Testis (tissue), 2 donors: ENCODE results near the gene PANX1.

Experiments used
- POLR2A ChIP-seq: fragments of 450-650 bp; IDR thresholded peaks from one replicate; pipeline ENCODE4 v1.6.1; 2017; ENCODE audit warnings: antibody characterized with exemption, mild to moderate bottlenecking, moderate library complexity
- TF ChIP-seq, protein P1 (sequence below), 3 experiments: fragments of 450-650 bp in 2 of 3; fragments of 200-600 bp in 1 of 3; sonication (generic) in 1 of 3; IDR thresholded peaks; one replicate each; pipeline ENCODE4 v1.5.1; 2016 to 2019; ENCODE audit warnings: antibody characterized with exemption in 3 of 3, mild to moderate bottlenecking in 2 of 3, moderate library complexity in 1 of 3

DNA sequence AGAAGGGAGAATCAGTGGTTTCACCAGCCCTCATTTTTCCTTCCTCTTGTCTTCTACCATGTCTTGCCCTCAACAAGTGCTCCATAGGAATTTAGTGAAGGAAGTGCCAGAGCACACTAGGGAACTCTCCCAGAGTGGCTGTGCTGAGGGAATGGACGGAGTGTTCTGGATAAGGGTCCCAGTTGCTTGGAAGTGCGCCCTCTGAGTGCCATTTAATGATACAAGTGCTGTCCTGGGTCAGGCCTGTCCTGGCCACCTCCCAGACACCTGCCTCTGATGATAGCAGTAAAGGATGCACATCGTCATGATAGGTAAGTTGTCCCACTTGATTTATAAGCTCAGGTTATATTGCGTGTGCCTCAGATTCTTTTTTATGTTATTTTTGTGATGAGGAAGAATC, 5.1 kb downstream of the PANX1 start:
- no peak for TF ChIP-seq POLR2A
- TF ChIP-seq, protein P1, sequence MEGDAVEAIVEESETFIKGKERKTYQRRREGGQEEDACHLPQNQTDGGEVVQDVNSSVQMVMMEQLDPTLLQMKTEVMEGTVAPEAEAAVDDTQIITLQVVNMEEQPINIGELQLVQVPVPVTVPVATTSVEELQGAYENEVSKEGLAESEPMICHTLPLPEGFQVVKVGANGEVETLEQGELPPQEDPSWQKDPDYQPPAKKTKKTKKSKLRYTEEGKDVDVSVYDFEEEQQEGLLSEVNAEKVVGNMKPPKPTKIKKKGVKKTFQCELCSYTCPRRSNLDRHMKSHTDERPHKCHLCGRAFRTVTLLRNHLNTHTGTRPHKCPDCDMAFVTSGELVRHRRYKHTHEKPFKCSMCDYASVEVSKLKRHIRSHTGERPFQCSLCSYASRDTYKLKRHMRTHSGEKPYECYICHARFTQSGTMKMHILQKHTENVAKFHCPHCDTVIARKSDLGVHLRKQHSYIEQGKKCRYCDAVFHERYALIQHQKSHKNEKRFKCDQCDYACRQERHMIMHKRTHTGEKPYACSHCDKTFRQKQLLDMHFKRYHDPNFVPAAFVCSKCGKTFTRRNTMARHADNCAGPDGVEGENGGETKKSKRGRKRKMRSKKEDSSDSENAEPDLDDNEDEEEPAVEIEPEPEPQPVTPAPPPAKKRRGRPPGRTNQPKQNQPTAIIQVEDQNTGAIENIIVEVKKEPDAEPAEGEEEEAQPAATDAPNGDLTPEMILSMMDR (IDR thresholded peaks at IDR 0.05) = no peak
